Measurements from ENCODE around the gene LACRT. TPM values are rescaled to one million over a fixed set of nuclear protein-coding genes. Genes with fewer than 3 reads are reported as not detected.

The LACRT gene
- total and polyA plus RNA-seq, 2 donors (not counting 3 experiments of a cell fraction or from before 2014, with no cell fraction given), result not detected

- H3K27ac ChIP-seq (ENCODE audit: insufficient read depth, low read depth, low read length), result no peak overlapping the region
- POLR2A ChIA-PET, result no interaction called here
- CTCF ChIA-PET, result interaction anchor here (0.8 to 2.4 kb wide), 7 partner anchors 9 to 84 kb away, joined by 3 to 10 read pairs (median 3); no protein-coding TSS in a partner anchor
- H3K4me3 ChIP-seq (replicated peaks in 1 of 3; ENCODE audit: insufficient read depth in 1 of 3, low read depth in 1 of 3, low read length in 3 of 3), result no peak overlapping the region
- H3K79me2 ChIP-seq (ENCODE audit: control insufficient read depth, insufficient read depth, low read length), result no peaks in the 10 kb centered on the region
- intact Hi-C loops (cut with micrococcal nuclease) (no loop called here), dilution Hi-C loops (cut with MboI; ENCODE audit: extremely low pct_ligation_motif_present, low sequenced_read_pairs) (no loop called here)
- BruUV-seq (replicated peaks), result no TSS peak
- DNase-seq (ENCODE audit: low read depth, low spot score) (no peak), FAIRE-seq (no peak)
- H3K4me2 ChIP-seq (ENCODE audit: insufficient read depth, low read length), result no peak overlapping the region
- H3K9me1 ChIP-seq (replicated peaks; ENCODE audit: control insufficient read depth, extremely low read depth, insufficient read depth, low read length), result no peaks in the 10 kb centered on the region
- H2AFZ ChIP-seq (ENCODE audit: low read depth, low read length), result no peak overlapping the region
- no peaks in the 10 kb centered on the region for H3K4me1 ChIP-seq (ENCODE audit: control insufficient read depth, extremely low read depth, insufficient read depth, low read length)
- H3K9me3 ChIP-seq (replicated peaks; ENCODE audit: control insufficient read depth, insufficient read depth, low read length), result no peaks in the 10 kb centered on the region
- H3K9ac ChIP-seq (replicated peaks; ENCODE audit: extremely low read depth, insufficient read depth, low read length), result no peak overlapping the region
- H3K36me3 ChIP-seq (ENCODE audit: control insufficient read depth in 2 of 2, extremely low read depth in 1 of 2, insufficient read depth in 2 of 2, low read length in 2 of 2), result no peaks in the 10 kb centered on the region
- TF ChIP-seq MYC (IDR thresholded peaks at IDR 0.05; ENCODE audit: low read depth, low read length), result no peak
- peak; percentile 40 for TF ChIP-seq CTCF (IDR thresholded peaks at IDR 0.05; ENCODE audit: extremely low read depth in 1 of 2, insufficient read depth in 1 of 2, low read depth in 1 of 2, low read length in 2 of 2)
- TF ChIP-seq POLR2A (IDR thresholded peaks at IDR 0.05; ENCODE audit: low read depth, low read length), result no peak
- H3K27me3 ChIP-seq (ENCODE audit: control insufficient read depth in 2 of 2, insufficient read depth in 2 of 2, low read length in 2 of 2), result no peaks in the 10 kb centered on the region
- H4K20me1 ChIP-seq (replicated peaks; ENCODE audit: control insufficient read depth, extremely low read depth, insufficient read depth, low read length), result no peaks in the 10 kb centered on the region
Observed at GRCh38 chr12:54680374-54680773, 45.7 kb upstream of the LACRT start.

DNA sequence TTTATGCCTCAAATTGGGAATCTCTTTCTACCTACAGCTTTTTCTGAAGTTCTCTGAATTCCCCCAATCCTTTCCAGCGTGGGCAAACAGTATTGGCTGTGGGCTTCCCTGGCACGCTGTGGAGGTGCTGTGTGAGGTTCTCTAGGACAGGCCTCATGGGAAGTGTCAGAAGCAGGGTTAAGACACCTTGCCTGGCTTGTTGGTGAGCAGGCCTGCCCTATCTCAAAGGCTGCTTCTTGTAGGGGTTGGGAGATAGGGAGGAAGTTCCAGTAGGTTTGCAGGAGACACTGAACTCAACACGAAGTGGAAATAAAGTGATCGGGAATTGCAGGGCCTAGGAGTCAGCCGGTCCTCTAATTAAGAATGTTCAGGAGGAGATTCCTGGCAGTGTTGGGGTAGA is 43.4 kb upstream of the LACRT start:
- no peak overlapping the region for H3K4me2 ChIP-seq (ENCODE audit: insufficient read depth, low read length)
- BruUV-seq (replicated peaks), result no TSS peak
- H3K27ac ChIP-seq (ENCODE audit: insufficient read depth, low read depth, low read length), result no peak overlapping the region
- H3K79me2 ChIP-seq (ENCODE audit: control insufficient read depth, insufficient read depth, low read length), result no peaks in the 10 kb centered on the region
- dilution Hi-C loops (cut with MboI; ENCODE audit: extremely low pct_ligation_motif_present, low sequenced_read_pairs), result no loop called here
- intact Hi-C loops (cut with micrococcal nuclease), result no loop called here
- H3K9me1 ChIP-seq (replicated peaks; ENCODE audit: control insufficient read depth, extremely low read depth, insufficient read depth, low read length), result no peaks in the 10 kb centered on the region
- H2AFZ ChIP-seq (ENCODE audit: low read depth, low read length), result no peak overlapping the region
- no peaks in the 10 kb centered on the region for H3K9me3 ChIP-seq (replicated peaks; ENCODE audit: control insufficient read depth, insufficient read depth, low read length)
- H3K4me1 ChIP-seq (ENCODE audit: control insufficient read depth, extremely low read depth, insufficient read depth, low read length), result no peaks in the 10 kb centered on the region
- H4K20me1 ChIP-seq (replicated peaks; ENCODE audit: control insufficient read depth, extremely low read depth, insufficient read depth, low read length), result no peaks in the 10 kb centered on the region
- ChIA-PET POLR2A (no interaction called here), CTCF (no interaction called here)
- DNase-seq (ENCODE audit: low read depth, low spot score), result no peak
- H3K36me3 ChIP-seq (ENCODE audit: control insufficient read depth in 2 of 2, extremely low read depth in 1 of 2, insufficient read depth in 2 of 2, low read length in 2 of 2), result no peaks in the 10 kb centered on the region
- TF ChIP-seq EZH2 (IDR thresholded peaks at IDR 0.05; ENCODE audit: borderline replicate concordance, low read depth, low read length, severe bottlenecking) (no peak), POLR2A (IDR thresholded peaks at IDR 0.05; ENCODE audit: low read depth, low read length) (no peak)
- FAIRE-seq, result no peak
- H3K4me3 ChIP-seq (replicated peaks in 1 of 3; ENCODE audit: insufficient read depth in 1 of 3, low read depth in 1 of 3, low read length in 3 of 3), result no peak overlapping the region
- H3K27me3 ChIP-seq (ENCODE audit: control insufficient read depth in 2 of 2, insufficient read depth in 2 of 2, low read length in 2 of 2), result no peaks in the 10 kb centered on the region
- no peak overlapping the region for H3K9ac ChIP-seq (replicated peaks; ENCODE audit: extremely low read depth, insufficient read depth, low read length)

Measured in endothelial cell of umbilical vein (primary cell).